GM18502 (cell line): Measurements from ENCODE around the gene ODAD3.
"Not testable (repeated sequence)": the region's sequence is repeated elsewhere in the genome, so short reads cannot be mapped to it uniquely, and the experiment has no call there.

Experiments
- ATAC-seq: cut with Tn5 transposase; IDR thresholded peaks from one replicate; pipeline ENCODE4 v1.9.1; 2021; ENCODE audit warnings: mild to moderate bottlenecking; ENCODE audit not compliant: unreplicated experiment, poor library complexity

ODAD3 gene

DNA sequence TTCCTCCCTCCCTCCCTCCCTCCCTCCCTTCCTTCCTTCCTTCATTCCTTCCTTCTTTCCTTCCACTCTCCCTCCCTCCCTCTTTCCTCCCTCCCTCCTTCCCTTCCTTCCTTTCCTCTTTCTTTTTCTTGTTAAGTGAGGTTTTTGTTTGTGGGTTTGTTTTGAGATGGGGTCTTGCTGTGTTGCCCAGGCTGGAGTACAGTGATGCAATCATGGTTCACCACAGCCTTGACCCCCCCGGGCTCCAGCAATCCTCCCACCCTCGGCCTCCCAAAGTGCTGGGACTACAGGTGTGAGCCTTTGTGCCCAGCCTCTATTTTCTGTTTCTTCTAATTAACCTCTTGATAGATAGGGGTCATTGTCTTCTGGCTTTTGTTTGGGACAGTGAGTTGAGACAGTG is 26.5 kb upstream of the ODAD3 start:
- ATAC-seq: no peak

DNA sequence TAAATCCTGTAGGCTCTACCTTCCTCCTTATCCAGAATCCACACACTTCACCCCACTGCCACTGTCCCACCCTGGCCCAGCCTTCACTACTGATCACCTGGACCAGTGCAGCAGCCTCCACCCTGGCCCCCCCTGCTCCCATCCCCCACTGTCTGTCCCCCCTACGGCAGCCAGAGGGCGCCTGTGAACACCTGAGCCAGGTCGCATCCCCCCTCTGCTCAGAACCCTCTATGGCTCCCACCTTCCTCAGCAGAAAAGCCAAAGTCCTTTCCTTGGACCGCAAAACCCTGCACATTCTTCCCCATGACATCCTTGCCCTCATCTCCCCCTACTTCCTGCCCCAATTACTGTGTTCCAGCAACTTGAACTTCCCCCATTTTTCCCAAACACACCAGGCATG is 25.3 kb upstream of the ODAD3 start:
- no peak for ATAC-seq

DNA sequence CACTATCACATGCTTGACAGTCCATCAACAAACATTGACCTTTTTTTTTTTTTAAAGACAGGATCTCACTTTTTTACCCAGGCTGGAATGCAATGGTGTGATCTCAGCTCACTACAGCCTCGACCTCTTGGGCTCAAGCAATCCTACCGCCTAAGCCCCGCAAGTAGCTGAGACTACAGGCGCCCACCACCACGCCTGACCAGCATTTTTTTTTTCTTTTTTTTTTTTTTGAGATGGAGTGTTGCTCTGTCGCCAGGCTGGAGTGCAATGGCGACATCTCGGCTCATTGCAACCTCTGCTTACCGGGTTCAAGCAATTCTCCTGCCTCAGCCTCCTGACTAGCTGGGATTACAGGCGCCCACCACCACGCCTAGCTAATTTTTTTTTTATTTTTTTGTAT is 24.0 kb upstream of the ODAD3 start:
- not testable (repeated sequence) for ATAC-seq

DNA sequence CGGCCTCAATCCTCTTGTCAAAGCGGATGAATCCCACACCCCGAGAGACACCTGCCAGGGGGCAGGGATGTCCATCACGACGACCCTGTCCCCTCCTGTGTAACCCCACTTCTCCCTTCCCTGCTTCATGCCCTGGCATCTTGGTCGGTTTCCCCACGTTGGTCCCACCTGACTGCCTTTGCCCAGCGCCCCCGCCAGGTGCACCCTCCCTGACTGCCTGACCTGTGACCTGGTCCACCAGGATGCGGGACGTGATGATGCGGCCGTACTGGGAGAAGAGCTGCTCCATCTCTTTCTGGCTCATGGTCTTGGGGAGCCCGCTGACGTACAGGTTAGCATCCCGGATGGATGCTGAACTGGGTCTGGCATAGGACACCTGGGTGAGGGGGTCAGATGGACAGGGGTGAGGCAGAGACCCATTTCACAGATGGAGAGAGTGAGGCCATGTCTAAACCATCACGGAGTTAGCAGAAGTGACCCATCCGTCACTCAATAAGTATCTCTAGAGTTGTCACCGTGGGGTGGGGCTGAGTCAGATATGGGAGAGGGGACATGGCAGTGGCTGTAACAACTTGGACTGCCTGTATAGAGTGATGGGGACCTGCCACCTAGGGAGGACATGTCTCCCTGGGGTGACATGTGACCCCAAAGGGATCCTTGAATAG is 23.4 kb upstream of the ODAD3 start:
- ATAC-seq: no peak

DNA sequence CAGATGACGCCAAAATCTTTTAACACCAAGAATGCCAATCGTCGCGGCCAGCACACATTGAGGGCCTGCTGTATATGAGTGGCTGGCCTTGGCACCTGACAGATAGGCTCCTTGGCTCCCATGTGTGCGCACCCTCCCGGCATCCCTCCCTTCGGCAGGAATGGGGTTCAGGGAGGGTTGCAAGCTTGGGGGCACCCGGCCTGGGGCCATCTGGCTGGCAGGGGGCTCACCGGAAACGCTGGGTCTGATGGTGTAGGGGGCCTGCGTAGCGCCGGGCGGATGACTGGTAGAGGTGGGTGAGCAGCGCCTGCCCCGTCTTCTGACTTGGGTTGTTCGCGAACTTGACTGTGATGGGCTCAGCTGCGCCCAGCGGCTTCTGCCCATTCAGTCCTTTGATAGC is 22.9 kb upstream of the ODAD3 start:
- no peak for ATAC-seq

DNA sequence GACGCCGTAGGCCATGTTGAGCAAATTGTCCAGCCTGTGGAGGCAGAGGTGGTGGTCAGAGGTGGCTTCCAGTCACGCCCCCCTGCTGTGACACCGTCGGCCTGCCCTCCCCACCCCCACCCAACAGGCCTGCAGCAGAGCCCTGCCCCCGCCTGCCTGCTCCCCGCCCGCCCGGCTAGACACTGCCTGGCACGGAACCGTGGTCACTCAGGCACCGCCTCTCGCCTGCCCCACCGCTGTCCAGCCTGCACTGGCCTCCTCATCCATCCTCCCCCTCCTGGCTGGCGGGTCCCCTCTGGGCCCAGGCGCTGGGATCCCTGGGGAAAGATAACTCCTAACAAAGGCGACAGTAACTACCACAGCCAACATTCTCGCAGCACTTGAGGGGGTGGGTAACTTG is 22.2 kb upstream of the ODAD3 start:
- no peak for ATAC-seq

DNA sequence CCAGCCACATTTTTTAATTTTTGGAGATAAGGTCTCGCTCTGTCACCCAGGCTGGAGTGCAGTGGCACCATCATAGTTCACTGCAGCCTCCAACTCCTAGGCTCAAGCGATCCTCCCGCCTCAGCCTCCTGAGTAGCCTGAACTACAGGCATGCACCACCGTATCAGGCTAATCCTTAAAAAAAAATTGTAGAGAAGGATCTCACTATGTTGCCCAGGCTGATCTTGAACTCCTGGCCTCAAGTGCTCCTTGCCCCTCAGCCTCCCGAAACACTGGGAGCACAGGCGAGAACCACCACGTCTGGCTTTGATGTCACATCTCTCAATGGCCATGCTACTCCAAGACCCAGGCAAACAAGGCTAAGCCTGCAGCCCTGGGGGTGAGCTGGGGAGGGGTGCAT is 21.7 kb upstream of the ODAD3 start:
- ATAC-seq: no peak

DNA sequence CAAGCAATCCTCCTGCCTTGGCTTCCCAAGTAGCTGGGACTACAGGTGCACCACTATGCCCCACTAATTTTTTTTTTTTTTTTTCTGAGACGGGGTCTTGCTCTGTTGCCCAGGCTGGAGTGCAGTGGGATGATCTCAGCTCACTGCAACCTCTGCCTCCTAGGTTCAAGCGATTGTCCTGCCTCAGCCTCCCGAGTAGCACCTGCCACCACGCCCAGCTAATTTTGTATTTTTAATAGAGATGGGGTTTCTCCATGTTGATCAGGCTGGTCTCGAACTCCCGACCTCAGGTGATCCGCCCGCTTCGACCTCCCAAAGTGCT is 20.3 kb upstream of the ODAD3 start:
- ATAC-seq: not testable (repeated sequence)

DNA sequence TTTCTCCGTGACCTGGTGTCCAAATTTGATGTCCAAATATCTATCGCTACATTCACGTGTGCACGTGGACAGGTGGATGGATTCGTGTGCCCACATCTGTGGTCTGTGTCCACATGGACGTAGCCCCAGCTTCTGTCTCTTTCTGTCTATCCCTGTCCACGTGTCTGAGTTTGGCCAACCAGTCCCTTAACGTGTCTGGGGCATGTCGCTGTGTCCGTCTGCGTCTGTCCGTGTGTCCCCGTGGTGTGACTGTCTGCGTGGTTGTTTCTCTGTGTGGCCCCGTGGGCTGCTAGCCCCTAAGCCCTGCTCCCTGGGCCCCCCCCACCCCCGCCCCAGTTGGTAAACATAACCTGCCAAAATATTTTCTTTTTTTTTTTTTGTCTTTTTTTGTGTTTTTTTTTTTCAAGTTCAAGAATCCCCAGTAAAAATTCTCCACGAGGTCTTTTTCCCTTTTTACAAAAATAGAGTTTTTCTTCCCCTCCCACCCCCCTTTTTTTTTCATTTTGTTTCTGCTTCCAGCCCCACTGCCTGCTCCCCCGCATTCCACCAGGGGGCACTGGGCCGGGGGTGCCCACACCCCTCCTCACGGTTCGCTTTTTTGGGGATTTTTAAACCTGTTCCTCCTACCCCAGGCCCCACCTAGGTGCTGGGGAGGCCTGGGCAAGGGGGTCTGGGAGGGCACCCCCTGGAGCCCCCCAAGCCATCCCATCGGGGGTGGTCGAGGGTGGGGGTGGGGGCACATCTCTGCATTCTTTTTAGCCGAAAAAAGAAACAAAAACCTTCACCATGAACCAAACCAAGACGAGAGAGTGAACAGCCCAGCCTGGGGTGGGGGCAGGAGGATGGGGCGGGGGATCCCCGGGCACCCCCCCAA is 18.8 kb upstream of the ODAD3 start:
- no peak for ATAC-seq

DNA sequence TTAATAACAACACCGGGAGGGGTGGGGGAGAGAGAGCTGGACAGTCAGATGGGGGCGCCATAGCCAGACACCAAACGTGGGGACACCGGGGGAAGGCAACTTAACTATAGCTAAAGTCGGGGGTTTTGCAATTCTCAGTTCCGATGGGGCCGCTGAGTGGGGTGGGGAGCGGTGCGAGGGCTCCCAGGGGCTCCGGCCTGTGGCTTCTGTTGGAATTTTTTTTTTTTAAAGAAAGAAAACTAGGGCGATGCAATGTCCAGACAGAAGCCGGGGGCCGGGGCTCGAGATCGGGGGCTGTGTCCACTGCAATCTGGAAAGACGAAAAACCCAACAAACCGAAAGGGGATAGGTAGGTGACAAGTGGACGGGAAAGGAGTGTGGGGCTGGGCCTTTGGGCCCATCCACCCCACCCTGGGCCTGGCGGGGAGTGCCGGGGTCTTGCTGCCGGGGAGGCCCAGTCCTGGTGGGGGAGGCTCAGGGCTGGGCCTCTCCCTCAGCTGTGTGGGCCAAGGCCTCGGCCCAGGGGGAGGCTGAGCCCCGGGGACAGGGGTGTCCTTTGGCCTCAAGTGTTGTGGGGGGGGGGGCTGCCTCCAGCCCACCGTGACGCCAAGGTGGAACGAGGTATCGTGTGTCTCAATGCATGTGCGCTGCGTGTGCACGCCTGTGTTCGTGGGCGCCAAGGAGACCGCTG is 17.8 kb upstream of the ODAD3 start:
- no peak for ATAC-seq

DNA sequence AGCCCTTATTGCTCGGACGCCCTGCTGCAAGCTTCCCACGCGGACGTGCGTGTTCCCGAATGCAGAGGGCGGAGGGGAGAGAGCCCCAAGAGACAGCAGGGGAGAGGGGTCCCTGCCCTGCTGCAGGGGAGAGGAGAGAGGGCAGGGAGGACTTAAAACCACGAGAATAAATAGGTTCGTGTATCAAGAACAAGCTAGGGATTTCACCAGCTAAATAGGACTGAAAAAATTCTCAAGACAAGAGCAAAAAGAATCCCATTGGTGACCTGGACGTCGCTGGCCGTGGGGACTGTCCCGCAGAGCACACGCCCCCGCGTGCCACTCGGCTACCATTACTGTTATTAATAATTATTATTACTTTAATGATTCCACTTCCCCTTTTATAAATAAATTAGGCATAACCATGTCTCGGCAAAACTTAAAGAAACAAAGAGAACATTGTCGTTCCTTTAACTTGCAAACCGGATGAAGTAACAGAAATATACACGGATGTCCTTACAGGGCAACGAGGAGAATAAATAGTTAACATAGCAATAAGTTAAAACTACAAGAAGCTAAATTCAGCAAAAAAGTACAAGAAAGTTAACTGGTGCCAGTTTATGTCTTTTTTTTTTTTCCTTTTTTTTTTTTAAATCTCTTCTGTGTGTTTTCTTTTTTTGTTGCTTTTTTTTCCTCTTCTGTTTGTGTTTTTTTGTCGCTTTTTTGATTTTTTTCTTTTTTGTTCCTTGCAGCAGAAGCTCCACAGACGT is 17.1 kb upstream of the ODAD3 start:
- no peak for ATAC-seq

DNA sequence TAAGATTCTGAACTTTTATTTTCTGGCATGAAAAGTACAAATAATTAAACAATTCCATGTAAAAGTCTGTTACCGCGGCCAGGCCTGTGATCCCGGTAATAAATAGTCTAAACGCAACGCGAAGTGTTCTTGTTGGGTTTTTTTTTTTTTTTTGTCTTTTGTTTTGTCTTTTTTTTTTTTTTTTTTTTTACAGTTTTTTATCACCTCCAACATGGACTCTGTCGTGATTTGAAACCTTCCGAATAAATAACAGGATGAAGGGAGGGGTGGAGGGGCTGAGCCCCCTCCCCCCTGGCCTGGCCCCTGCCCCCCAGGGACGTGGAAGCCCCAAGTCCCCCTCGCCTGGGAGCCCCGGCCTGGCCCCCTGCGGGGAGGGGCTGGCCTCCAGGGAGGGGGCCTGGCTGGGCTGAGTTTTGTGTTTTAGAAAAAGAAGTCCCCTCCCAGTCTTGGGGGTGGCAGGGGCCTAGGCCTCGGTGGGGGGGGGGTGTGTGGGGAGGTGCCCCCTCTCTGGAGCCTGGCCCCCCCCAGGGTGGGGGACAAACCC is 16.5 kb upstream of the ODAD3 start:
- ATAC-seq: no peak

DNA sequence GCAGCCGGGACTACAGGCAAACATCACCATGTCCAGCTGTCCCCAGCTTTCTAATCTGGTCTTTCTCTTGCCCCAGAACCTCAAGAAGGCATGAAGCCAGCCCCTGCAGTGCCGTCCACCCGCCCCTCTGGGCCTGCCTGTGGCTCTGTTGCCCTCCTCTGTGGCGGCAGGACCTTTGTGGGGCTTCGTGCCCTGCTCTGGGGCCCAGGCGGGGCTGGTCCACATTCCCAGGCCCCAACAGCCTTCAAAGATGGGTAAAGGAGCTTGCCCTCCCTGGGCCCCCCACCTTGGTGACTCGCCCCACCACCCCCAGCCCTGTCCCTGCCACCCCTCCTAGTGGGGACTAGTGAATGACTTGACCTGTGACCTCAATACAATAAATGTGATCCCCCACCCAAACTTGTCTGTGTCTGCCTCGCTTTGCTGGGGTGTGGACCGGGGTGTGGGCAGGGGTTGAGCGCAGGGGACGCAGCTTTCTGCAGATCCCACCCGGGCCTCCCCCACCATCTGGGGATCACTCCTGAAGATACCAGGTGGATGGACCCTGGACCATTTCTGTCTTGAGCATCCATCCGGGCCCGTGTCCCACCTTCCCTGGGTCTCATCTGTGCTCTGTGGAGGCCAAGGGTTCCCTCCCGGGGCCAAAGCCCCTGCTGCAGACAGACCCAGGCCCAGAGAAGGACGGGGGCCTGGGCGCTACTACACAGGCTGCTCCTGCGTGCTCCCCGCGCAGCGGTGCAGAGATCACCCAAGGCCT is 15.8 kb upstream of the ODAD3 start:
- ATAC-seq: no peak

DNA sequence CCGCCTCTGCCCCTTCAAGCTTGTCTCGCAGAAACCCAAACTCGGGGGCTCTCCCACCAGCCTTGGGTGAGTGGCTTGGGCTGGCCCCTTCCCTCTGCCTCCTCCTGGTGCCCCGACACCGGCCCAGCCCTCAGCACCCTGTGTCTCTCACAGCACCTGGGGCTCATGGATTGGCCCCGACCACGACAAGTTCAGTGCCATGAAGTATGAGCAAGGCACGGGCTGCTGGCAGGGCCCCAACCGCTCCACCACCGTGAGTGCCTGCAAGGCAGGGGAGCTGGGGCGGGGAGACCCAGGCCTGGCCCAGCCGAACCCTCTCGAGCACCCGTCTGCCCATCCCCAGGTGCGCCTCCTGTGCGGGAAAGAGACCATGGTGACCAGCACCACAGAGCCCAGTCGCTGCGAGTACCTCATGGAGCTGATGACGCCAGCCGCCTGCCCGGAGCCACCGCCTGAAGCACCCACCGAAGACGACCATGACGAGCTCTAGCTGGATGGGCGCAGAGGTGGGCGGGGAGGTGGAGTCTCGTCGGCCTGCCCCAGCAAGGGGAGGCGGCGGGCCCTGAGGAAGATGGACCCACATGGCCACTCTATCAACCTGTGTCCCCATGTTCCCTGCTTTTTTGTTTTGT is 14.1 kb upstream of the ODAD3 start:
- ATAC-seq: no peak

DNA sequence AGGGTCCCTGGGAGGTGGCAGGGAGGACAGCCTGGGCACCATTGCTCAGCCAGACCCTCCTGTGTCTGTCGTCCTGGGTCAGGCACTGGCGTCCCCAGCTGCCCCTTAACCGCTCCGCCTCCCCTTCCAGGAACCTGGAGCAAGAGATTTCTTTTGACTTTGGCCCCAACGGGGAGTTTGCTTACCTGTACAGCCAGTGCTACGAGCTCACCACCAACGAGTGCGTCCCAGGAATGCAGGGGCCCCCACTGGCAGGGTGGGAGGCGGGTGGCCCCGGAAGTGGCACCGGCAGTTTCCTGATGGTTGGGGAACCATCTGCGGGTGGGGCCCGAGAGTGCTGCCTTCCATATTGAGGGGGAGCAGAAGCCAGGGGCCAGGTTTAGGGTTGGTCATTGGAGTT is 13.5 kb upstream of the ODAD3 start:
- ATAC-seq: no peak

DNA sequence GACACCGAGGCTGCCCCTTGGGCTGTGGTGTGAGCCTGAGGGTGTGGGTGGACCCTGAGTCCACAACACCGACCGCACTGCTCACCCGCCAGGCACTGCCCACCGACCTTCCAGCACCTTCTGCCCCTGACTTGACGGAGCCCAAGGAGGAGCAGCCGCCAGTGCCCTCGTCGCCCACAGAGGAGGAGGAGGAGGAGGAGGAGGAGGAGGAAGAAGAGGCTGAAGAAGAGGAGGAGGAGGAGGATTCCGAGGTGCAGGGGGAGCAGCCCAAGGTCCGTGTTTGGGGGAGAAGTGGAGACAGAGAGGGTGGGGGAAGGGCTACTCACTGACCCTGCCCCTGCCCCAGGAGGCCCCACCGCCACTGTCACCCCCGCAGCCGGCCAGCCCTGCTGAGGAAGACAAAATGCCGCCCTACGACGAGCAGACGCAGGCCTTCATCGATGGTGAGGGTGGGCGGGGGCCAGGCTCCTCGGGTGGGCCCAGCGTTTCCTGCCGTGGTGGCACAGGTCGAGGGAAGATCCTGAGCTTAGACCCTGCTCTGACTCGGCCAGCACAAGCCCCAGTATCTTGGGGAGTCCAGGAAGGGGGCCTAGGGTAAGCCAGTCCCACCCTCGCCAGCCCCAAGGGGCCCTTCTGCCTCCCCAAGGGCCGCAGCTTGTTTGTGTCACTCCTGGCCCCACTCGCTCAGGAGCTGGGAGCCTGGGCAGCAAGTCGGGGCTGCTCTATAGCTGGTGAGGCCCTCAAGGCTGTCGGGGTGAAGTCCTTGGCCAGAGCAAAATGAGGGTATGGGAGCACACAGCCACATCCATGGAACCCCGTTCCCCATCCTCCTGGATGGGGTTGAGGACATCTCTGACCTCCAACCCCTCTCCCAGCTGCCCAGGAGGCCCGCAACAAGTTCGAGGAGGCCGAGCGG is 12.7 kb upstream of the ODAD3 start:
- ATAC-seq: no peak

DNA sequence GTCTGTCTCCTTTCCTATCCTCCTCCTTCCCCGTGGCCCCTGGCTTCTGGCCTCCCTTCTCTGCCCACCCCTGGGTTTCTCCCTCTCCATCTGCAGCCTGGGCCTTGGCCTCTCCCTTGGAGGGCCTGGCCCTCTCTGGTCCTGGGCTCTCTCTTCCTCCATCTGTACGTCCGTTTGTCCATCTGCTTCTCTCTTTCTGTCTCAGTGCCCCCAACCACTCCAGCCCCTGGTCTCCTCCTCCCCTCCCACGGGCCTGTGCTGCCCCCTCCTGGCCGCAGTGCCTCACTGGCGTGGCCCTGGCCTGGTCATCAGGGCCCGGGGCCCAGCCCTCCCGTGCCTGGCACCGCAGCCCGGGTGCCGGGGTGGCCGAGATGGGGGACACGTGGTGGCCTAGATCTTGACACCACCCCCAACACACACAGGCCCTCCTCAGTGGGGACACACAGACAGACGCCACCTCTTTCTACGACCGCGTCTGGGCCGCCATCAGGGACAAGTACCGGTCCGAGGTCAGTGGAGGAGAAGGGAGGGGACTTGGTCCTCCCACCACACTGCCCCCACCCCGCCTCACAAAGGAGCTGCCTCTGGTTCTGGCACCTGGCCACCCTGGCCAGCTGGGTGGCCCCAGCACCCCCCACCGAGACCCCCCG is 11.9 kb upstream of the ODAD3 start:
- no peak for ATAC-seq

DNA sequence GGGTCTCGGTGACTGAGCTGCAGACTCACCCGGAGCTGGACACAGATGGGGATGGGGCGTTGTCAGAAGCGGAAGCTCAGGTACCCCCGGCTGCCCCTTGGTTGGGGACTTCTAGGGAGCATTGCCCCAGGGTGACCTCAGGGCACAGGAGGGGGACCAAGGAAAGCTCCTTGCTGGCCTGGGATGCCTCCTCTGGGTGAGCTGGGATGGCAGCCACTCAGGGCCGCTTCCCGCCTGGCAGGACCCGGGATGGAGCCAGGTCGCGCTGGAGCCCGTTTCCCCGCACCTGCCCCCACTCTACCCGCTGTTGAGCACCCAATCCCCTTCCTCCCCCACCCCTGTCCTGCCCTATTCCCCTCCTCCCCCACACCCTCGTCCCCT is 11.3 kb upstream of the ODAD3 start:
- no peak for ATAC-seq
